Fibroblast of lung (primary cell): ENCODE results near the gene SLC25A44.

Experiments
- EZH2 ChIP-seq: IDR thresholded peaks from 2 replicates; pipeline ENCODE4 v1.5.1; 2012; ENCODE audit warnings: low read length, control low read depth, mild to moderate bottlenecking; ENCODE audit errors: missing control alignments
- TF ChIP-seq, protein P1 (sequence below), 2 donors: IDR thresholded peaks in 1 of 2; conservative IDR thresholded peaks in 1 of 2; 1 replicate in 1 of 2; 2 replicates in 1 of 2; pipeline ENCODE4 v1.5.1; 2011 to 2012; ENCODE audit warnings: low read length in 2 of 2, control low read depth in 1 of 2, inconsistent platforms in 1 of 2, low read depth in 1 of 2, mild to moderate bottlenecking in 1 of 2

DNA sequence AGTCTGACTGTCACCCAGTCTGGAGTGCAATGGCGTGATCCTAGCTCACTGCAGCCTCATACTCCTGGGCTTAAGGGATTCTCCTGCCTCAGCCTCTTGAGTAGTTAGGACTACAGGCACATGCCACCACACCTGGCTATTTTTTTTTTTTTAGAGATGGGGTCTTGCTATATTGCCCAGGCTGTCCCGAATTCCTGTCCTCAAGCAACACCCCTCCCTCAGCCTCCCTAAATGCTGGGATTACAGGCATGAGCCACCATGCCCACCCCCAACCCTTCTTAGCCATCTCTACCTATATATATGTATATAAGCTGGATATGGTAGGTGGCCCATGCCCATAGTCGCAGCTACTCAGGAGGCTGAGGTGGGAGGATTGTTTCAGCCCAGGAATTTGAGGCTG, 13.4 kb upstream of the SLC25A44 start:
- TF ChIP-seq, protein P1, sequence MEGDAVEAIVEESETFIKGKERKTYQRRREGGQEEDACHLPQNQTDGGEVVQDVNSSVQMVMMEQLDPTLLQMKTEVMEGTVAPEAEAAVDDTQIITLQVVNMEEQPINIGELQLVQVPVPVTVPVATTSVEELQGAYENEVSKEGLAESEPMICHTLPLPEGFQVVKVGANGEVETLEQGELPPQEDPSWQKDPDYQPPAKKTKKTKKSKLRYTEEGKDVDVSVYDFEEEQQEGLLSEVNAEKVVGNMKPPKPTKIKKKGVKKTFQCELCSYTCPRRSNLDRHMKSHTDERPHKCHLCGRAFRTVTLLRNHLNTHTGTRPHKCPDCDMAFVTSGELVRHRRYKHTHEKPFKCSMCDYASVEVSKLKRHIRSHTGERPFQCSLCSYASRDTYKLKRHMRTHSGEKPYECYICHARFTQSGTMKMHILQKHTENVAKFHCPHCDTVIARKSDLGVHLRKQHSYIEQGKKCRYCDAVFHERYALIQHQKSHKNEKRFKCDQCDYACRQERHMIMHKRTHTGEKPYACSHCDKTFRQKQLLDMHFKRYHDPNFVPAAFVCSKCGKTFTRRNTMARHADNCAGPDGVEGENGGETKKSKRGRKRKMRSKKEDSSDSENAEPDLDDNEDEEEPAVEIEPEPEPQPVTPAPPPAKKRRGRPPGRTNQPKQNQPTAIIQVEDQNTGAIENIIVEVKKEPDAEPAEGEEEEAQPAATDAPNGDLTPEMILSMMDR (conservative IDR thresholded peaks at IDR 0.05 in 1 of 2, IDR thresholded peaks at IDR 0.05 in 1 of 2; ENCODE audit: low read depth in 1 of 2, low read length in 2 of 2), result no peak
- no peak for TF ChIP-seq EZH2
